ENCODE measurements around the gene SLC10A3. TPM values are rescaled to one million over a fixed set of nuclear protein-coding genes. Genes with fewer than 3 reads are reported as not detected.

SLC10A3 gene
- total RNA-seq, 1 donor from 2014 or later: 7.8 TPM

GRCh38 chrX:154487518-154488290, 2.7 kb downstream of the SLC10A3 start:
- peak overlapping the region; percentile 87 for H3K4me3 Mint-ChIP-seq
- no peak for TF ChIP-seq CTCF (conservative IDR thresholded peaks at IDR 0.05)
- no peaks in the 10 kb centered on the region for H3K9me3 Mint-ChIP-seq
- peaks cover 6% of the 10 kb centered on the region for H3K4me1 Mint-ChIP-seq
- H3K27ac Mint-ChIP-seq (ENCODE audit: unreplicated experiment): no peak overlapping the region
- DNase-seq (ENCODE audit: low read depth, low spot score): no peak
- H3K27me3 Mint-ChIP-seq (ENCODE audit: low read depth): no peaks in the 10 kb centered on the region
- H3K36me3 Mint-ChIP-seq (ENCODE audit: low read depth): peaks cover 9% of the 10 kb centered on the region

DNA sequence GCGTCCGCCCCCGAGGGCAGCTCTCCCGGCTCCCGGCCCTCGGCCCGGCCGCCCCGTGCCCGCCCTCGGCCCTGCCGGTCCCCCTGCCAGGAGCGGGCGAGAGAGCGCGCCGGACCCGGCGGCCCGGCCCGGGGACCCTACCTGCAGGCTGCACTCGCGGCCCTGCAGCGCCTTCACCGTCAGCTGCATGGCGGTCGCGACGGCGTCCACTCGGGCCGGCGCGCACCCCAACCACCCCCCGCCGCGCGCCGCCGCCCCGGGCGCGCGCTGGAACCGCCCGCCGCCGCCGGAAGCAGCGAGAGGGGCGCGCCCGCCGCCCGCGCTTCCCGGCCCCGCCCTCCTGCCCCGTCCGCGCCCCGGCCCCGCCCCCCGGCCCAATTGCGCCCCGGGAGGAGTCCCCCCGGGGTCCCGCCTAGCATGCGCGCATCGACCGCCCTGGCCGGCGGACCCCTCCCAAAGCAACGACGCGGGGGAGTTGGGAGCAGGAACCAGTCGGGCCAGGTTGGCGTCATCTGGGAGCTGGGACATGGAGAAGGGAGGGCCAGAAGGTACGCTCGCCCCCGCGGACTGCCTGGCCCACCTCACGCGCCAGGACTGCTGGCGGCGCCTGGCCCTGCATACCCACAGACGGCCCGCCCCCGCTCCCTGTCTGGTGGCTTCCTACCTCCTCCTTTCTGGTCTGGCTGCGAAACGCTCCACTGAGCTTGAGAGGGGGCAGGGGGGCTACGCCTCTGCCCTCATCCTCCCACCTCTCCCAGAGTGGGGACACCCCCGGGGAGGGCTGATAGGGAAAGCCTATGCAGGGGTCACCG, 3.8 kb downstream of the SLC10A3 start, which contains the start of gene UBL4A:
Gene UBL4A, minus strand, starts transcription at position 220 of the 812 bp plus-strand sequence. Its CDS starts 31 bp downstream, at position 189.
- Mint-ChIP-seq H3K27me3 (ENCODE audit: low read depth) (no peaks in the 10 kb centered on the region), H3K27ac (ENCODE audit: unreplicated experiment) (no peak within 1 kb of the TSS), H3K4me3 (peak within 1 kb of the TSS; percentile 87), H3K9me3 (no peaks in the 10 kb centered on the region), H3K36me3 (ENCODE audit: low read depth) (peaks cover 12% of the 10 kb centered on the region), H3K4me1 (peaks cover 6% of the 10 kb centered on the region)
- peak; percentile 31 for DNase-seq (ENCODE audit: low read depth, low spot score)
- no peak for TF ChIP-seq CTCF (conservative IDR thresholded peaks at IDR 0.05)

DNA sequence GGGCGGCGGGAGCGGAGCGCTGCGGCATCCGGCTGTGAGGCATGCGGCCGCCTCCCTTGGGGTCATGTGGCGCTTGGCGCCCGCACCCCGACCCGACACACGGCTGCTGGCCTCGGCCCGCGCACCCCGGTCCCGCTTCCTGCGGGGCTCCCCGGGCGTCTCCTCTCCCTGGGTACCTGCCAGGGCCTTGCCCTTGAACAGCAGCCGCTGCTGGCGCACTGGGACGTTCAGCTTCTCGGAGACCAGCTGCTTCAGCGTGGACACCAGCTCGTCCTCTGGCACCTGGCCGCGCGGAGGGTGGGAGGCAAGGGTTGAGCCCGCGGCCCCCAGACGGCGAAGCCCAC, 4.4 kb downstream of the SLC10A3 start:
- H3K27me3 Mint-ChIP-seq (ENCODE audit: low read depth): no peaks in the 10 kb centered on the region
- H3K9me3 Mint-ChIP-seq: no peaks in the 10 kb centered on the region
- peaks cover 14% of the 10 kb centered on the region for H3K36me3 Mint-ChIP-seq (ENCODE audit: low read depth)
- H3K27ac Mint-ChIP-seq (ENCODE audit: unreplicated experiment): no peak overlapping the region
- no peak overlapping the region for H3K4me3 Mint-ChIP-seq
- no peak for TF ChIP-seq CTCF (conservative IDR thresholded peaks at IDR 0.05)
- no peak for DNase-seq (ENCODE audit: low read depth, low spot score)
- peaks cover 6% of the 10 kb centered on the region for H3K4me1 Mint-ChIP-seq

DNA sequence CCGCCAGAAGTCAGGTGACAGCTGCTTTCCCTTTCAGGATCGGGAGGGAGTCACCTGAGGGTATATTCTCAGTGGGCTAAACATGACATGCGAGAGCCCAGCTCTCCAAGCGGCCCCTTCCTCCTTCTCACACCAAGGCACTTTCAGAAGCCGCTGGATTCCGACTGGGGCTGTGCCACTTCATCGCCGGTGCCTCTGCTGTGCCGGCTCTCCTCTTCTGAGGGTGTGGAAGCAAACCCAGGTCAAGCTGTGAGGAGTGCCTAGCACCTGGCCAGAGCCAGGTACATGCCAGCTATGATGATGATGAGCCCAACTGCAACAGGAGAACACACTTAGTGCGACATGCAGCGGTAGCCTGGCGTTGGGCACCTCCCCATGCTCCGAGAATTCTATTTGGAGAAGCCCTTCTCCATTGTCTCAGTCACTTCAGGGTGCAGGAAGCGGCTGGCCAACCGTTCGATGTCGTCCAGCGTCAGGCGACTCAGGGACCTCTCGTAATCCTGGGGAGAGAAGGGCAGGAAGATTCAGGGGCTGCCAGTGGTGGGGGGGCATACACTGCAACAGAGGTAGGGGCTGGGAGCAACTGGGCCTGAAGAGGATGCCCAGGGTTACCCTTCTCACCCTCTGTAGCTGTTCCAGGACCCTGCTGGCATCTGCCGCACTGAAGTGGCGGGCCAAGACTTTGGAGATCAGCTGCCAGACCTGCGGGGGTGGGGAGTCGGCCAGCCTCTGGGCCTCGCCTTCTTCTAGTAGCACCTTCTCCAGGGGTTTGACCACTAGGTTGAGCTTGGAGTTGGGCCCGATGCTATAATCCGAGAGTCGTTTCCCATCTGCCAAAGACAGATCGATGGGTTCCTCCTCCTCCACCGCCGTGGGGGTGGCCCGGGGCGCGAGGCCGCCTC, 5.0 kb downstream of the SLC10A3 start:
- Mint-ChIP-seq H3K4me1 (peaks cover 6% of the 10 kb centered on the region), H3K27ac (ENCODE audit: unreplicated experiment) (no peak overlapping the region), H3K9me3 (no peaks in the 10 kb centered on the region), H3K27me3 (ENCODE audit: low read depth) (no peaks in the 10 kb centered on the region), H3K36me3 (ENCODE audit: low read depth) (peaks cover 14% of the 10 kb centered on the region), H3K4me3 (peak overlapping the region; percentile 66)
- DNase-seq (ENCODE audit: low read depth, low spot score): no peak
- no peak for TF ChIP-seq CTCF (conservative IDR thresholded peaks at IDR 0.05)

Measured in neural crest cell (in vitro differentiated cells).